GM23338 (cell line): ENCODE data around the gene NAA10. TPM values are rescaled to one million over a fixed set of nuclear protein-coding genes. Genes with fewer than 3 reads are reported as not detected.

Experiments used
- ATAC-seq: fragments of 200-7000 bp; cut with Tn5 transposase; 3 replicates; pipeline ENCODE4 v1.9.1; 2020
- DNase-seq: peaks from one replicate; pipeline ENCODE4 v3.0.0-alpha.2; 2015; ENCODE audit warnings: low spot score
- H2AFZ ChIP-seq: fragments of 200-600 bp; sonication (generic); 2 replicates; pipeline ENCODE4 v1.8.0; 2016; ENCODE audit warnings: antibody characterized with exemption, mild to moderate bottlenecking, moderate library complexity
- H3F3A ChIP-seq: fragments of 200-600 bp; sonication (generic); replicated peaks from 2 replicates; pipeline ENCODE4 v1.8.0; 2017; ENCODE audit warnings: antibody characterized with exemption, mixed run types, low read depth
- H3K27ac ChIP-seq: fragments of 200-600 bp; sonication (generic); 2 replicates; pipeline ENCODE4 v1.6.1; 2016; ENCODE audit warnings: low read depth
- H3K27me3 ChIP-seq: fragments of 200-600 bp; sonication (generic); 2 replicates; pipeline ENCODE4 v1.8.0; 2016; ENCODE audit warnings: mild to moderate bottlenecking, mixed run types, moderate library complexity; ENCODE audit not compliant: insufficient read depth
- H3K36me3 ChIP-seq: fragments of 200-600 bp; sonication (generic); 2 replicates; pipeline ENCODE4 v1.8.0; 2016; ENCODE audit warnings: mild to moderate bottlenecking; ENCODE audit not compliant: insufficient read depth
- H3K4me1 ChIP-seq: fragments of 200-600 bp; sonication (generic); 2 replicates; pipeline ENCODE4 v1.8.0; 2016; ENCODE audit warnings: mild to moderate bottlenecking, moderate library complexity; ENCODE audit not compliant: insufficient read depth
- H3K4me2 ChIP-seq: fragments of 200-600 bp; sonication (generic); 2 replicates; pipeline ENCODE4 v1.7.1; 2017; ENCODE audit warnings: mixed run types
- H3K4me3 ChIP-seq: fragments of 200-600 bp; sonication (generic); 2 replicates; pipeline ENCODE4 v1.6.1; 2016; ENCODE audit warnings: mixed run types
- H3K79me2 ChIP-seq: fragments of 200-600 bp; sonication (generic); replicated peaks from 2 replicates; pipeline ENCODE4 v1.8.0; 2017; ENCODE audit warnings: mild to moderate bottlenecking; ENCODE audit not compliant: insufficient read depth
- H3K9me2 ChIP-seq: fragments of 200-600 bp; sonication (generic); 2 replicates; pipeline ENCODE4 v1.8.0; 2017; ENCODE audit not compliant: insufficient read depth
- H4K20me1 ChIP-seq: fragments of 200-600 bp; sonication (generic); replicated peaks from 2 replicates; pipeline ENCODE4 v1.8.0; 2017; ENCODE audit warnings: mild to moderate bottlenecking; ENCODE audit not compliant: insufficient read depth
- H3K27ac Mint-ChIP-seq: 2 replicates; pipeline ENCODE4 v1.8.0; 2020; ENCODE audit warnings: inconsistent platforms, mild to moderate bottlenecking, moderate library complexity, mixed read lengths
- H3K27me3 Mint-ChIP-seq: 3 replicates; pipeline ENCODE4 v1.8.0; 2022; ENCODE audit warnings: low read depth, mild to moderate bottlenecking, moderate library complexity, mixed read lengths, inconsistent platforms; ENCODE audit not compliant: insufficient read depth, poor library complexity
- H3K36me3 Mint-ChIP-seq: 3 replicates; pipeline ENCODE4 v1.8.0; 2021; ENCODE audit warnings: low read depth, mild to moderate bottlenecking, inconsistent platforms, moderate library complexity, mixed read lengths
- H3K4me1 Mint-ChIP-seq: 3 replicates; pipeline ENCODE4 v1.8.0; 2020; ENCODE audit warnings: mild to moderate bottlenecking, inconsistent platforms, mixed read lengths
- H3K4me3 Mint-ChIP-seq: 3 replicates; pipeline ENCODE4 v1.8.0; 2021; ENCODE audit warnings: moderate library complexity, mild to moderate bottlenecking, inconsistent platforms, mixed read lengths
- H3K9me3 Mint-ChIP-seq: 3 replicates; pipeline ENCODE4 v1.8.0; 2020; ENCODE audit warnings: moderate library complexity, mild to moderate bottlenecking, inconsistent platforms, mixed read lengths
- CREB1 ChIP-seq: fragments of 250-450 bp; sonication (Bioruptor Pico); IDR thresholded peaks from 2 replicates; pipeline ENCODE4 v1.5.0; 2020; ENCODE audit warnings: low read depth, mild to moderate bottlenecking, moderate library complexity
- EZH2 ChIP-seq: fragments of 200-600 bp; sonication (generic); IDR thresholded peaks from one replicate; pipeline ENCODE4 v1.8.0; 2017; ENCODE audit warnings: antibody characterized with exemption, mild to moderate bottlenecking, low read depth; ENCODE audit not compliant: unreplicated experiment
- EZH2phosphoT487 ChIP-seq: fragments of 200-600 bp; sonication (generic); IDR thresholded peaks from one replicate; pipeline ENCODE4 v1.8.1; 2018; ENCODE audit warnings: antibody characterized with exemption; ENCODE audit not compliant: unreplicated experiment
- JUNB ChIP-seq: IDR thresholded peaks from one replicate; pipeline ENCODE4 v1.6.1; 2016; ENCODE audit warnings: antibody characterized with exemption; ENCODE audit not compliant: unreplicated experiment
- NANOG ChIP-seq: IDR thresholded peaks from 2 replicates; pipeline ENCODE4 v1.6.1; 2016; ENCODE audit warnings: antibody characterized with exemption, borderline replicate concordance
- POLR2AphosphoS5 ChIP-seq: IDR thresholded peaks from 2 replicates; pipeline ENCODE4 v1.6.1; 2016; ENCODE audit warnings: antibody characterized with exemption, low read depth
- STAT1 ChIP-seq: IDR thresholded peaks from one replicate; pipeline ENCODE4 v1.6.1; 2016; ENCODE audit warnings: antibody characterized with exemption; ENCODE audit not compliant: unreplicated experiment
- ZNF114 ChIP-seq: fragments of 250-450 bp; sonication (Bioruptor Pico); IDR thresholded peaks from 2 replicates; pipeline ENCODE4 v1.5.0; 2020; ENCODE audit warnings: mild to moderate bottlenecking, moderate library complexity
- ZNF331 ChIP-seq: fragments of 250-450 bp; sonication (Bioruptor Pico); IDR thresholded peaks from 2 replicates; pipeline ENCODE4 v1.5.0; 2020; ENCODE audit warnings: low read depth, mild to moderate bottlenecking, moderate library complexity
- polyA plus RNA-seq: library from polyadenylated mRNA; unstranded; fragments of >200 nt; fragmentation: Nextera tagmentation; extraction: Ambion mirVana; gene quantifications from 2 replicates; pipeline ENCODE4 v1.2.1, GENCODE V29; 2016
- total RNA-seq: library from RNA; depleted of rRNA; stranded (reverse); fragments of >200 nt; shearing (Covaris generic); gene quantifications from 2 replicates; pipeline ENCODE4 v1.2.3, GENCODE V29; 2014
- TF ChIP-seq, protein P1 (sequence below), 2 experiments: fragments of 200-600 bp in 1 of 2; sonication (generic) in 1 of 2; conservative IDR thresholded peaks; 2 replicates each; pipeline versions ENCODE4 v1.5.1 to v1.6.1; 2016 to 2017; ENCODE audit warnings: antibody characterized with exemption in 2 of 2, low read depth in 2 of 2, mild to moderate bottlenecking in 2 of 2, moderate library complexity in 1 of 2
- TF ChIP-seq, protein P2 (sequence below): IDR thresholded peaks from one replicate; pipeline ENCODE4 v1.6.1; 2018; ENCODE audit warnings: antibody characterized with exemption; ENCODE audit not compliant: unreplicated experiment
- TF ChIP-seq, protein P3 (sequence below): IDR thresholded peaks from 2 replicates; pipeline ENCODE4 v1.6.1; 2016; ENCODE audit warnings: antibody characterized with exemption
- TF ChIP-seq, protein P4 (sequence below): fragments of 250-450 bp; sonication (Bioruptor Pico); IDR thresholded peaks from 2 replicates; pipeline ENCODE4 v1.5.0; 2020; ENCODE audit warnings: mild to moderate bottlenecking, moderate library complexity

NAA10 gene
- total and polyA plus RNA-seq, 2 experiments from 2014 or later: 136 to 145 TPM

DNA sequence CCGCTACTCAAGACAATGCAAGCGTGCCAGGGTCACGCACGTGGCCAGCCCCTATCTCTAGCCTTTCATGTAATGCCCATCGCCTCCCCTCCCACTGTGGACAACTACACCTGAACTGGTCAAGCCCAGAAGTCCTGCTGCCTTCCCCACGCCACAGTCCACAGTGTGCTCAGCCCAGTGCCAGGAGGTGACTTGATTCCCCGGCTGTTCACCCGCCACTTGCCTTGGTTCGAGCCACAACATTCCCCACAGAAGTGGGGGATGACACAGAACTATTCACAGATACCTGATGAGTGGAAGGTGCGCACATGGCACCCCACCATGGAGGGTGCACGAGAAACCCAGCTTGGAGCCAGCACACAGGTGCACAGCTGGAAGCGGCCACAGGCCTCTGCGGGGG is 15.6 kb downstream of the NAA10 start:
- H3K4me1 ChIP-seq: no peaks in the 10 kb centered on the region; the same call in 1 of the 2 replicates
- no peak overlapping the region for H3K27ac ChIP-seq
- TF ChIP-seq, protein P1, sequence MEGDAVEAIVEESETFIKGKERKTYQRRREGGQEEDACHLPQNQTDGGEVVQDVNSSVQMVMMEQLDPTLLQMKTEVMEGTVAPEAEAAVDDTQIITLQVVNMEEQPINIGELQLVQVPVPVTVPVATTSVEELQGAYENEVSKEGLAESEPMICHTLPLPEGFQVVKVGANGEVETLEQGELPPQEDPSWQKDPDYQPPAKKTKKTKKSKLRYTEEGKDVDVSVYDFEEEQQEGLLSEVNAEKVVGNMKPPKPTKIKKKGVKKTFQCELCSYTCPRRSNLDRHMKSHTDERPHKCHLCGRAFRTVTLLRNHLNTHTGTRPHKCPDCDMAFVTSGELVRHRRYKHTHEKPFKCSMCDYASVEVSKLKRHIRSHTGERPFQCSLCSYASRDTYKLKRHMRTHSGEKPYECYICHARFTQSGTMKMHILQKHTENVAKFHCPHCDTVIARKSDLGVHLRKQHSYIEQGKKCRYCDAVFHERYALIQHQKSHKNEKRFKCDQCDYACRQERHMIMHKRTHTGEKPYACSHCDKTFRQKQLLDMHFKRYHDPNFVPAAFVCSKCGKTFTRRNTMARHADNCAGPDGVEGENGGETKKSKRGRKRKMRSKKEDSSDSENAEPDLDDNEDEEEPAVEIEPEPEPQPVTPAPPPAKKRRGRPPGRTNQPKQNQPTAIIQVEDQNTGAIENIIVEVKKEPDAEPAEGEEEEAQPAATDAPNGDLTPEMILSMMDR (conservative IDR thresholded peaks at IDR 0.05; ENCODE audit: low read depth in 2 of 2): no peak
- TF ChIP-seq, protein P2, sequence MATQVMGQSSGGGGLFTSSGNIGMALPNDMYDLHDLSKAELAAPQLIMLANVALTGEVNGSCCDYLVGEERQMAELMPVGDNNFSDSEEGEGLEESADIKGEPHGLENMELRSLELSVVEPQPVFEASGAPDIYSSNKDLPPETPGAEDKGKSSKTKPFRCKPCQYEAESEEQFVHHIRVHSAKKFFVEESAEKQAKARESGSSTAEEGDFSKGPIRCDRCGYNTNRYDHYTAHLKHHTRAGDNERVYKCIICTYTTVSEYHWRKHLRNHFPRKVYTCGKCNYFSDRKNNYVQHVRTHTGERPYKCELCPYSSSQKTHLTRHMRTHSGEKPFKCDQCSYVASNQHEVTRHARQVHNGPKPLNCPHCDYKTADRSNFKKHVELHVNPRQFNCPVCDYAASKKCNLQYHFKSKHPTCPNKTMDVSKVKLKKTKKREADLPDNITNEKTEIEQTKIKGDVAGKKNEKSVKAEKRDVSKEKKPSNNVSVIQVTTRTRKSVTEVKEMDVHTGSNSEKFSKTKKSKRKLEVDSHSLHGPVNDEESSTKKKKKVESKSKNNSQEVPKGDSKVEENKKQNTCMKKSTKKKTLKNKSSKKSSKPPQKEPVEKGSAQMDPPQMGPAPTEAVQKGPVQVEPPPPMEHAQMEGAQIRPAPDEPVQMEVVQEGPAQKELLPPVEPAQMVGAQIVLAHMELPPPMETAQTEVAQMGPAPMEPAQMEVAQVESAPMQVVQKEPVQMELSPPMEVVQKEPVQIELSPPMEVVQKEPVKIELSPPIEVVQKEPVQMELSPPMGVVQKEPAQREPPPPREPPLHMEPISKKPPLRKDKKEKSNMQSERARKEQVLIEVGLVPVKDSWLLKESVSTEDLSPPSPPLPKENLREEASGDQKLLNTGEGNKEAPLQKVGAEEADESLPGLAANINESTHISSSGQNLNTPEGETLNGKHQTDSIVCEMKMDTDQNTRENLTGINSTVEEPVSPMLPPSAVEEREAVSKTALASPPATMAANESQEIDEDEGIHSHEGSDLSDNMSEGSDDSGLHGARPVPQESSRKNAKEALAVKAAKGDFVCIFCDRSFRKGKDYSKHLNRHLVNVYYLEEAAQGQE: no peak
- no peak for TF ChIP-seq STAT1
- TF ChIP-seq CREB1 (CRISPR knock-in tag): no peak
- TF ChIP-seq, protein P3, sequence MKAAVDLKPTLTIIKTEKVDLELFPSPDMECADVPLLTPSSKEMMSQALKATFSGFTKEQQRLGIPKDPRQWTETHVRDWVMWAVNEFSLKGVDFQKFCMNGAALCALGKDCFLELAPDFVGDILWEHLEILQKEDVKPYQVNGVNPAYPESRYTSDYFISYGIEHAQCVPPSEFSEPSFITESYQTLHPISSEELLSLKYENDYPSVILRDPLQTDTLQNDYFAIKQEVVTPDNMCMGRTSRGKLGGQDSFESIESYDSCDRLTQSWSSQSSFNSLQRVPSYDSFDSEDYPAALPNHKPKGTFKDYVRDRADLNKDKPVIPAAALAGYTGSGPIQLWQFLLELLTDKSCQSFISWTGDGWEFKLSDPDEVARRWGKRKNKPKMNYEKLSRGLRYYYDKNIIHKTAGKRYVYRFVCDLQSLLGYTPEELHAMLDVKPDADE: no peak
- no peak for TF ChIP-seq ZNF114
- TF ChIP-seq ZNF331 (CRISPR knock-in tag): no peak
- TF ChIP-seq NANOG: no peak
- no peak for TF ChIP-seq JUNB
- no peak for TF ChIP-seq EZH2phosphoT487
- TF ChIP-seq, protein P4, sequence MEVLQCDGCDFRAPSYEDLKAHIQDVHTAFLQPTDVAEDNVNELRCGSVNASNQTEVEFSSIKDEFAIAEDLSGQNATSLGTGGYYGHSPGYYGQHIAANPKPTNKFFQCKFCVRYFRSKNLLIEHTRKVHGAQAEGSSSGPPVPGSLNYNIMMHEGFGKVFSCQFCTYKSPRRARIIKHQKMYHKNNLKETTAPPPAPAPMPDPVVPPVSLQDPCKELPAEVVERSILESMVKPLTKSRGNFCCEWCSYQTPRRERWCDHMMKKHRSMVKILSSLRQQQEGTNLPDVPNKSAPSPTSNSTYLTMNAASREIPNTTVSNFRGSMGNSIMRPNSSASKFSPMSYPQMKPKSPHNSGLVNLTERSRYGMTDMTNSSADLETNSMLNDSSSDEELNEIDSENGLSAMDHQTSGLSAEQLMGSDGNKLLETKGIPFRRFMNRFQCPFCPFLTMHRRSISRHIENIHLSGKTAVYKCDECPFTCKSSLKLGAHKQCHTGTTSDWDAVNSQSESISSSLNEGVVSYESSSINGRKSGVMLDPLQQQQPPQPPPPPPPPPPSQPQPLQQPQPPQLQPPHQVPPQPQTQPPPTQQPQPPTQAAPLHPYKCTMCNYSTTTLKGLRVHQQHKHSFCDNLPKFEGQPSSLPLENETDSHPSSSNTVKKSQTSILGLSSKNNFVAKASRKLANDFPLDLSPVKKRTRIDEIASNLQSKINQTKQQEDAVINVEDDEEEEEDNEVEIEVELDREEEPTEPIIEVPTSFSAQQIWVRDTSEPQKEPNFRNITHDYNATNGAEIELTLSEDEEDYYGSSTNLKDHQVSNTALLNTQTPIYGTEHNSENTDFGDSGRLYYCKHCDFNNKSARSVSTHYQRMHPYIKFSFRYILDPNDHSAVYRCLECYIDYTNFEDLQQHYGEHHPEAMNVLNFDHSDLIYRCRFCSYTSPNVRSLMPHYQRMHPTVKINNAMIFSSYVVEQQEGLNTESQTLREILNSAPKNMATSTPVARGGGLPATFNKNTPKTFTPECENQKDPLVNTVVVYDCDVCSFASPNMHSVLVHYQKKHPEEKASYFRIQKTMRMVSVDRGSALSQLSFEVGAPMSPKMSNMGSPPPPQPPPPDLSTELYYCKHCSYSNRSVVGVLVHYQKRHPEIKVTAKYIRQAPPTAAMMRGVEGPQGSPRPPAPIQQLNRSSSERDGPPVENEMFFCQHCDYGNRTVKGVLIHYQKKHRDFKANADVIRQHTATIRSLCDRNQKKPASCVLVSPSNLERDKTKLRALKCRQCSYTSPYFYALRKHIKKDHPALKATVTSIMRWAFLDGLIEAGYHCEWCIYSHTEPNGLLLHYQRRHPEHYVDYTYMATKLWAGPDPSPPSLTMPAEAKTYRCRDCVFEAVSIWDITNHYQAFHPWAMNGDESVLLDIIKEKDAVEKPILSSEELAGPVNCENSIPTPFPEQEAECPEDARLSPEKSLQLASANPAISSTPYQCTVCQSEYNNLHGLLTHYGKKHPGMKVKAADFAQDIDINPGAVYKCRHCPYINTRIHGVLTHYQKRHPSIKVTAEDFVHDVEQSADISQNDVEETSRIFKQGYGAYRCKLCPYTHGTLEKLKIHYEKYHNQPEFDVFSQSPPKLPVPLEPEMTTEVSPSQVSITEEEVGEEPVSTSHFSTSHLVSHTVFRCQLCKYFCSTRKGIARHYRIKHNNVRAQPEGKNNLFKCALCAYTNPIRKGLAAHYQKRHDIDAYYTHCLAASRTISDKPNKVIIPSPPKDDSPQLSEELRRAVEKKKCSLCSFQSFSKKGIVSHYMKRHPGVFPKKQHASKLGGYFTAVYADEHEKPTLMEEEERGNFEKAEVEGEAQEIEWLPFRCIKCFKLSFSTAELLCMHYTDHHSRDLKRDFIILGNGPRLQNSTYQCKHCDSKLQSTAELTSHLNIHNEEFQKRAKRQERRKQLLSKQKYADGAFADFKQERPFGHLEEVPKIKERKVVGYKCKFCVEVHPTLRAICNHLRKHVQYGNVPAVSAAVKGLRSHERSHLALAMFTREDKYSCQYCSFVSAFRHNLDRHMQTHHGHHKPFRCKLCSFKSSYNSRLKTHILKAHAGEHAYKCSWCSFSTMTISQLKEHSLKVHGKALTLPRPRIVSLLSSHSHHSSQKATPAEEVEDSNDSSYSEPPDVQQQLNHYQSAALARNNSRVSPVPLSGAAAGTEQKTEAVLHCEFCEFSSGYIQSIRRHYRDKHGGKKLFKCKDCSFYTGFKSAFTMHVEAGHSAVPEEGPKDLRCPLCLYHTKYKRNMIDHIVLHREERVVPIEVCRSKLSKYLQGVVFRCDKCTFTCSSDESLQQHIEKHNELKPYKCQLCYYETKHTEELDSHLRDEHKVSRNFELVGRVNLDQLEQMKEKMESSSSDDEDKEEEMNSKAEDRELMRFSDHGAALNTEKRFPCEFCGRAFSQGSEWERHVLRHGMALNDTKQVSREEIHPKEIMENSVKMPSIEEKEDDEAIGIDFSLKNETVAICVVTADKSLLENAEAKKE: no peak
- no peak for TF ChIP-seq POLR2AphosphoS5
- TF ChIP-seq EZH2: no peak
- H3K27me3 ChIP-seq: no peaks in the 10 kb centered on the region
- Mint-ChIP-seq H3K9me3 (no peaks in the 10 kb centered on the region; the same call in 2 of the 3 replicates), H3K4me3 (no peak overlapping the region), H3K27me3 (peaks cover 1% of the 10 kb centered on the region), H3K4me1 (peaks cover 12% of the 10 kb centered on the region; the same call in 2 of the 3 replicates), H3K36me3 (peaks cover 25% of the 10 kb centered on the region), H3K27ac (no peak overlapping the region)
- H3K79me2 ChIP-seq: no peaks in the 10 kb centered on the region
- H3K9me2 ChIP-seq: no peaks in the 10 kb centered on the region
- H3K4me2 ChIP-seq: no peak overlapping the region
- no peak overlapping the region for H2AFZ ChIP-seq
- H3K36me3 ChIP-seq: no peaks in the 10 kb centered on the region
- DNase-seq: no peak
- no peak overlapping the region for H3K4me3 ChIP-seq
- no peaks in the 10 kb centered on the region for H4K20me1 ChIP-seq
- no peaks in the 10 kb centered on the region for H3F3A ChIP-seq
- ATAC-seq: no peak
